Brain microvascular endothelial cell (primary cell): ENCODE results near the gene MED12L.

ENCODE experiments used
- DNase-seq: peaks from one replicate; pipeline ENCODE4 v3.0.0-alpha.2; 2020
- H3K27ac ChIP-seq: fragments of 250-450 bp; sonication (Bioruptor Pico); 2 replicates; pipeline ENCODE4 v1.5.1; 2020; ENCODE audit warnings: mild to moderate bottlenecking, moderate library complexity
- H3K27me3 ChIP-seq: fragments of 250-450 bp; sonication (Bioruptor Pico); replicated peaks from 2 replicates; pipeline ENCODE4 v1.5.1; 2020; ENCODE audit warnings: mild to moderate bottlenecking
- H3K36me3 ChIP-seq: fragments of 250-450 bp; sonication (Bioruptor Pico); replicated peaks from 2 replicates; pipeline ENCODE4 v1.5.1; 2020; ENCODE audit warnings: mild to moderate bottlenecking
- H3K4me3 ChIP-seq: 2 replicates; pipeline ENCODE4 v1.5.1; 2011; ENCODE audit warnings: low read depth, mild to moderate bottlenecking, control low read depth, low read length, moderate library complexity
- in situ Hi-C: cut with HindIII; loops from 2 replicates; pipeline ENCODE4 v1.10.0; 2017; ENCODE audit warnings: low sequenced_read_pairs, low pct_ligation_motif_present
- TF ChIP-seq, protein P1 (sequence below): IDR thresholded peaks from 2 replicates; pipeline ENCODE4 v1.5.1; 2011; ENCODE audit warnings: low read depth, mild to moderate bottlenecking, moderate library complexity, low read length, control low read depth, inconsistent platforms; ENCODE audit errors: missing control alignments

MED12L gene

DNA sequence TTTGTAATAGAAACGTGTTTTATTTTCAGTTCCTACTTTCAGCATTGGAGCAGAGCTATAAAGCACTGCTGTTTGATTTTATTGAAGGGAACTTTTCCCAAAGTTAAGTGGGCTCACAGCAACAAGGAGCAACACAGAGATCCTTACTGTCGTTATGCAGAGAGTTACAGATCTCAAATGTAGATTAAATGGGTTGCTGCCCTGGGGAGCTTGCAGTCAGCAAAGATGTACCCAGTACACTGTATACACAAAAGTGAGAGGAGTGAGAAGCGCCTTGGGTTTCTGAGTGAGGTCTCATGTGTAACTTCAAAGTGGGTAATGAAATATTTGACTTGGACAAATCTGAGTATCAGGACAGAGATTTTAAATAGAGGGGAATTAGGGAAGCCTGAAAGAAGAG lies 47.7 kb downstream of the MED12L start:
- H3K27me3 ChIP-seq, result peaks cover 6% of the 10 kb centered on the region
- DNase-seq, result no peak

DNA sequence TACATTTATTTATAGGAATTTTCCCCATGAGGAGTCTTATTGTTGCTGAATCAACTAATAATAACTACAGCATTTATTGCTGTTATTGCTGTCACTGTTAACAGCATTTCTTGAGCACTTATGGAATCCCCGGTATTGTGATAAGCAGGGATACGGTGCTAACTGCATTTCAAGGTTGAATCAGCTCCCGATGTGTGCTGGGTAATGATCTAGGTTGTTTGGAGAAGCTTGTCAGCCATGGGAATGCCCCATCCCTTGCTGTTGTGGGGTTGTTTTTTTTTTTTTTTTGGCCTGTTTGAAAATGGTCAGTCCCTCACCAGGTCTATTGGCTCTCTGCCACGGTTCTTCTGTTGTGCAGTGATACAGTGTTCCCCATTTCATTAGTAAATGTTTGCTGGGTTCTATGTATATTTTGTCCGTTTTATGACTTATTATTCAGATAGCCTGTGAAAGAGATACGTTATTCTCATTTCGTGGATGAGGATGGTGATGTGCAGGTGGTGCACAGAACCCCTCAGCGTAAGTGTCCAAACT lies 48.5 kb downstream of the MED12L start:
- Histone ChIP-seq H3K27me3 (peaks cover 6% of the 10 kb centered on the region), H3K36me3 (no peaks in the 10 kb centered on the region), H3K4me3 (no peak overlapping the region), H3K27ac (no peak overlapping the region)
- no peak for DNase-seq
- in situ Hi-C loops, result no loop called here
- TF ChIP-seq, protein P1, sequence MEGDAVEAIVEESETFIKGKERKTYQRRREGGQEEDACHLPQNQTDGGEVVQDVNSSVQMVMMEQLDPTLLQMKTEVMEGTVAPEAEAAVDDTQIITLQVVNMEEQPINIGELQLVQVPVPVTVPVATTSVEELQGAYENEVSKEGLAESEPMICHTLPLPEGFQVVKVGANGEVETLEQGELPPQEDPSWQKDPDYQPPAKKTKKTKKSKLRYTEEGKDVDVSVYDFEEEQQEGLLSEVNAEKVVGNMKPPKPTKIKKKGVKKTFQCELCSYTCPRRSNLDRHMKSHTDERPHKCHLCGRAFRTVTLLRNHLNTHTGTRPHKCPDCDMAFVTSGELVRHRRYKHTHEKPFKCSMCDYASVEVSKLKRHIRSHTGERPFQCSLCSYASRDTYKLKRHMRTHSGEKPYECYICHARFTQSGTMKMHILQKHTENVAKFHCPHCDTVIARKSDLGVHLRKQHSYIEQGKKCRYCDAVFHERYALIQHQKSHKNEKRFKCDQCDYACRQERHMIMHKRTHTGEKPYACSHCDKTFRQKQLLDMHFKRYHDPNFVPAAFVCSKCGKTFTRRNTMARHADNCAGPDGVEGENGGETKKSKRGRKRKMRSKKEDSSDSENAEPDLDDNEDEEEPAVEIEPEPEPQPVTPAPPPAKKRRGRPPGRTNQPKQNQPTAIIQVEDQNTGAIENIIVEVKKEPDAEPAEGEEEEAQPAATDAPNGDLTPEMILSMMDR, result no peak

More for the DNA sequence above, 47.7 kb downstream of the MED12L start:
- H3K36me3 ChIP-seq, result no peaks in the 10 kb centered on the region
- no peak overlapping the region for H3K4me3 ChIP-seq
- TF ChIP-seq, protein P1, result no peak
- in situ Hi-C loops, result no loop called here
- no peak overlapping the region for H3K27ac ChIP-seq

DNA sequence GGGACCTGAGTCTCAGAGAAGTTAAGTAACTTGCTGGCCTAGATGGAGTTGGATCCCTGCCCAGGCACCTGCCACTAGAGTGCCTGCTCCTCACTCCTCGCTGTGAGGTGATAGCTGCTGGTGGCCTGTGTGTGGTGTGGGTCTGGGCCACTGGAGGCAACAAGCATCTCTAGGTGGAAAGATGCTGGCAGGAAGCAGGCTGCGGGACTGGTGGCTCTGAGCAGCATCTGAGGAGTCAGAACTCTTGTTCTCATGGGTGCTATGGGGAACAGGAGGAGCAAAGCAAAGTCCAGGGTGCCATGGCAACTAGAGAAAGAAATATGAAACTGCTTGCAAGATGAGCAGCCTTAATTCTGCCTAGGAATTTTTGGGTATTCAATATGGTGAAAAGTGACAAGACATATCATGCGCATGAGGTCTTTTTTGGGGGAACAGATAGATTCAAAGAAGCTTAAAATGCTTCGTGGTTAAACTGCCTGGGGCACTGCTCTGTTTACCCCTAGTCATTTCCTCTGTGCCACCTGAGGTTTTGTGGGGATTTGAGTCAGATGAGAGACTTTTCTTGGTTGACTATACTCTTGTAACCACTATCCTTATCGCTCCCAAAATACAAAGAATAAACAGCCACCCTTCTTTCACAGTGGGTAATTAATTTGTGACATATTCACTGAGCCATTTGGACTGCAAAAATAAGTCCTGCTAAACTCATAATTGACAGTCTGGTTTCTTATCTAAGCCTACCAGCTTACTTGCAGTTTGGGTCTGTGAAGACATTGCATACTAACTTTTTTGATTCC lies 50.3 kb downstream of the MED12L start:
- in situ Hi-C loops, result no loop called here
- DNase-seq, result no peak
- no peak overlapping the region for H3K27ac ChIP-seq

DNA sequence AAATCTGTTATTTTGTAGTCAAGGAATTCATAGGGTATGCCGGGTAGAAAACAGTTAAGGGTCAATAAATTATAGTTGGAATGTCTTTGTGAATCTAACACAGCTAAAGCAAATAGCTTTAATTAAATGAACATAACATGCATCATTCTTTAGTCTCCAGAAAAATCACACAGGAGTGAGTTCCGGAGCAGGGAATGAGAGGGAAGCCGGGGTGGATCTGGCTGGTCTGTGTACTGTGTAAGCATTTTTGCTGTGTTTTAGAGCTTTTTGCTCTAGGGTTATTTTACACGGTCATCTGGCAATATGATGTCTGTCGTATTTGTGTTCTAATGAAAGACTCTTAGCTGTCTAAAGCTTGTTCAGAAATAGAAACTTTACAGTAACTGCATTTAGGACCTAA lies 57.5 kb downstream of the MED12L start:
- no peak for DNase-seq
- H3K27ac ChIP-seq, result no peak overlapping the region
- no peaks in the 10 kb centered on the region for H3K27me3 ChIP-seq
- no peak overlapping the region for H3K4me3 ChIP-seq
- TF ChIP-seq, protein P1, result no peak
- H3K36me3 ChIP-seq, result no peaks in the 10 kb centered on the region
- in situ Hi-C loops, result no loop called here

More for the DNA sequence above, 50.3 kb downstream of the MED12L start:
- H3K27me3 ChIP-seq, result peaks cover 6% of the 10 kb centered on the region
- H3K36me3 ChIP-seq, result no peaks in the 10 kb centered on the region
- TF ChIP-seq, protein P1, result no peak
- H3K4me3 ChIP-seq, result no peak overlapping the region

DNA sequence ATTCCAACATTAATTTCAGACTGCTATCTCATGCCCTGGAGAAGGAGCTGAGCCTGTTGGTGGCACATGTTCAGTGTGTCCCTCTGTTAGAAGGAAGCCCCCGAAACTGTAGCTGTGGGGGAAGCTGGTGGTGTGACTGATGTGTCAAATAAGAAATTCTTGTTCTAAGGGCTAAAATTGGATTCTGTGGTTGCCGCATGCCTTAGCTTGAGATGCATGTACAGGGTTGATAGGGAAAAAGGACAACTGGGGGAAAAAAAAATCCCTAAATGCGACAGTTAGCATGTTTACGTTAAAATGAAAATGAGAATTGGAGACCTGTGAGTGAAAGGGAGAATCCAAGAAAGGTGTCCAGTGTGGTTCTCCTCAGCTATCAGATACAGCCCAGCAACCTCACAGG lies 58.6 kb downstream of the MED12L start:
- TF ChIP-seq, protein P1, result no peak
- Histone ChIP-seq H3K27me3 (no peaks in the 10 kb centered on the region), H3K36me3 (no peaks in the 10 kb centered on the region), H3K27ac (no peak overlapping the region), H3K4me3 (no peak overlapping the region)
- in situ Hi-C loops, result no loop called here
- no peak for DNase-seq
